ENCODE results near the gene MYCBPAP.
A peak's percentile ranks its signal among the peaks of the same experiment; 100 is the strongest.

MYCBPAP gene

DNA sequence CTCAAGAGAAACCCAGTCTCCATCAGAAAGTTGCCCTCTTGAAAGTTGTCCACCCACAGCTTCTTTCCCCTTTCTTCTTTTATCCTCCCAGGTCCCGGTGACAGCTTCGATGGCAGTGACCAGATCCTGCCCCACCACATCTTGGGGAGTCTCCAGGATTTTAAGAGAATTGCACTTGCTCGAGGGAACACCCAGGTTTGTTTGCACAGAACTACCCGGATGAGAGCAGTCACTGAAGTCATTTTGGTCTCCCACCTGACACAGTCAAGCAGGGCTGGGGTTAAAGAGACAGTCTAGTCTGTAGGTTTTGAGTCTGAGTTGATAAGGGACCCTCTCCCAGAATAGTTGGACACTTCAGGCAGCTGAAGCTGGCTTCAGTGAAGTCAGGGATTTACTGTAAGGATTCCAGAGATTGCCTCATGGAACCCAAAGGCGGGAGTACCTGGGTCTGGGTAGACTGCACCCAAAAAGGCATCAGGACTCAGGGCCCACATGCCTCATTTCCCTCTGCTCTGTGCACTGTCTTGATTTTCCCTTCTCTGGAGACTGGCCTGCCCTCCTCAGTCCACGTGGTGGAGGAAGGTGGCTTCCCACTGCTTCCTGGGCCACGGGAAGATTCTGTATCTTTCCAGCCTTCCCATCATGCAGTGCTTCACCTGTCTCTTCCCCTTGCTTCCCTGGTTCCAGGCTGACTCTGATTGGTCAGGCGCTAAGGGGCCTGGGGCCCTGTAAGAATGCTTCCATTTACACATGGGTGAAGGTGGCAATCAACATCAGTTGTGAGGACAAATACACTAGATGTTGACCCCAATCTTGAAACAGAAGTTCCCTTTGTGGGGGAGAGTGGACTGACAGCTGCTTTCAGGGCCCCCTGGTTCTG lies 9.5 kb downstream of the MYCBPAP start:
- H3K4me3 ChIP-seq (ENCODE audit: control insufficient read depth, low read depth, low read length) = no peak overlapping the region
- no peak for TF ChIP-seq CTCF (conservative IDR thresholded peaks at IDR 0.05; ENCODE audit: control insufficient read depth, insufficient read depth, low read depth, low read length)
- DNase-seq (ENCODE audit: low read depth) = no peak

DNA sequence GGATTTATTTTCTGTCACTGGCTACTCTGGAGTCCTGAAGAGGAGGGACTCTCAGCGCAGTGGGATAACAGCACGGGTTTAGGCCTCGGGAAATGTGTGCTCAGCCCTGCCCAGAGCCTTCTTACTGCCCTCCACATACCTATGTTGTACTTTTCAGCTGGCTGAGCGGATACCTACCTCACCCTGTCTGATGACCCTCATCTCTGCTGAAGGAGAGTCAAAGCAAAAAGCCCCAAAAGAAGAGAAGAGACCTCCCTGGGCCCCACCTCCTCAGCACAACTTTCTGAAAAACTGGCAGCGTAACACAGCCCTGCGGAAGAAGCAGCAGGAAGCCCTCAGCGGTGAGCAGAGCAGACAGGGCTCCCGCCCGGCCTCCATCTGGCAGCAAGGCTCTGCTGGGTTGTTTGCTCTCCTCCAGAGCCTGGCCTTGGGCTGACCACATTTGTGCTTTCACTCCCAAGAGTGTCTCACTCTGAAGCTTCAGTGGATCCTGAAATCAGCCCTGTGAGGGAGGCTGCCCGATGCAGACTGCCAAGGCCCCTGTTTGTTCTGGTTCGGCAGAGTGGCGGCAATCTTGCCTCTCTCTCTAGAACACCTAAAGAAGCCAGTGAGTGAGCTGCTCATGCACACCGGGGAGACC lies 10.3 kb downstream of the MYCBPAP start:
- DNase-seq (ENCODE audit: low read depth) = no peak
- no peak for TF ChIP-seq CTCF (conservative IDR thresholded peaks at IDR 0.05; ENCODE audit: control insufficient read depth, insufficient read depth, low read depth, low read length)
- H3K4me3 ChIP-seq (ENCODE audit: control insufficient read depth, low read depth, low read length) = no peak overlapping the region

DNA sequence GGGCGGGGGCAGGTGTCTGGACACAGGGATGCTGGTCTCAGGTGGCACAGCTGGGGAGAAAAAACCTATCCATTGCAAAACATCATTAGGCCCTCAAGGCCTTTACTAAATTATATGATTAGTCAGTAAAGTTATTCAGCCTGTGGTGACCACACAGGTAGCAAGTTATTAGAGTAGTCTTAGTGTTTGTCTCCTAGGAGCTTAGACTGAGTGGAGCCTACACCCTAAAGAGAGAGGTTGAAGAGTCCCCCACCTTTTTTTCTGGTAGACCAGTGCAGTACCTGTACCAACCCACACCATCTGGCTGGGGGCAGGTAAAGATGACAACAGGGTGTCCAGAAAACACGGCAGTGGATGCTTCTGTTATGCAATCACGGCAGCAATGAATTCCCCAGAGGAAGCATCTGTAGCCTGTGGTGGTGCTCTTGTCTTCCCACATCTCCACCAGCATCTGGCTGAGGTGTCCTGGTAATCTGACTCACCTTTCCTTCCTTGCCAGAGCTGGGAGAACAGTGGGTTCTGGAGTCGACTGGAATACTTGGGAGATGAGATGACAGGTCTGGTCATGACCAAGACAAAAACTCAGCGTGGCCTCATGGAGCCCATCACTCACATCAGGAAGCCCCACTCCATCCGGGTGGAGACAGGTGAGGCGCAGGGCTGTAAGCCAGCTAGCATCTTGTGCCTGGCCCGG lies 11.0 kb downstream of the MYCBPAP start:
- no peak for TF ChIP-seq CTCF (conservative IDR thresholded peaks at IDR 0.05; ENCODE audit: control insufficient read depth, insufficient read depth, low read depth, low read length)
- peak; percentile 44 for DNase-seq (ENCODE audit: low read depth)
- H3K4me3 ChIP-seq (ENCODE audit: control insufficient read depth, low read depth, low read length) = no peak overlapping the region

DNA sequence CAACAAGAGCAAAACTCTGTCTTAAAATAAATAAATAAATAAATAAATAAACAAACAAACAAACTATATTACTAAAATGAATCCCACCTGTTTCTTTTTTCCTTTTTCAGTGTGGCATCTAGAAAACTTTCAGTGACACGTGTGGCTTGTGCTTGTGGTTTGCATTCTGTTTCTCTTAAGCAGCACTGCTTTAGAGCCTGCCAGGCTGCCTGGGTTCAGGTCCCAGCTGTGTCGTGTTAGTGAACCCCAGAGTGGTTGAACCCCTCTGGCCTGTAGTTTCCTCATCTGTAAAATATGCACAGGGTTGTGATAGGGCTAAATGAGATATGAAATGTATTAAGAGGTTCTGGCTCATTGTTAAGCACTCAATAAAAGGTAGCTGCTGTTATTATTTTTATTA lies 12.2 kb downstream of the MYCBPAP start:
- no peak overlapping the region for H3K4me3 ChIP-seq (ENCODE audit: control insufficient read depth, low read depth, low read length)
- no peak for TF ChIP-seq CTCF (conservative IDR thresholded peaks at IDR 0.05; ENCODE audit: control insufficient read depth, insufficient read depth, low read depth, low read length)
- DNase-seq (ENCODE audit: low read depth) = no peak

GRCh38 chr17:50521514-50521913 lies 13.3 kb downstream of the MYCBPAP start:
- DNase-seq (ENCODE audit: low read depth) = no peak
- no peak overlapping the region for H3K4me3 ChIP-seq (ENCODE audit: control insufficient read depth, low read depth, low read length)

More at GRCh38 chr17:50521514-50521913, 13.3 kb downstream of the MYCBPAP start:
- no peak for TF ChIP-seq CTCF (conservative IDR thresholded peaks at IDR 0.05; ENCODE audit: control insufficient read depth, insufficient read depth, low read depth, low read length)

All from fibroblast of mammary gland (primary cell).